ENCODE data around the gene MARCHF3. TPM values are rescaled to one million over a fixed set of nuclear protein-coding genes. Genes with fewer than 3 reads are reported as not detected.
"Not testable (repeated sequence)": the region's sequence is repeated elsewhere in the genome, so short reads cannot be mapped to it uniquely, and the experiment has no call there.

MARCHF3 gene
- total RNA-seq, 1 experiment from 2014 or later: 16.1 TPM

DNA sequence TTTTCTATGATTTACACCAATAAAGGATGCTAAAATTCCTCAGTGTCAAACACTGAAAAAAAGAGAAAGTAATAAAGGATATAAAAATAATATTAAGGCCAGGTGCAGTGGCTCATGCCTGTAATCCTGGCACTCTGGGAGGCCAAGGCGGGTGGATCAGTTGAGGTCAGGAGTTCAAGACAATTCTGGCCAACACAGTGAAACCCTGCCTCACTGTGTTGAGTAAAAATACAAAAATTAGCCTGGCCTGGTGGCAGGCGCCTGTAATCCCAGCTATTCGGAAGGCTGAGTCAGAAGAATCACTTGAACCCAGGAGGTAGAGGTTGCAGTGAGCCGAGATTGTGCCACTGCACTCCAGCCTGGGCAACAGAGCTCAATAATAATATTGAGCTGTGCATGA, 87.5 kb downstream of the MARCHF3 start:
- POLR2A ChIA-PET; ATAC-seq; H3K36me3 Mint-ChIP-seq; H3K4me3 Mint-ChIP-seq; H3K27ac Mint-ChIP-seq; CTCF ChIA-PET; DNase-seq (ENCODE audit: low spot score); H3K27me3 Mint-ChIP-seq (ENCODE audit: low read depth); H3K9me3 Mint-ChIP-seq: not testable (repeated sequence)
- peaks cover 33% of the 10 kb centered on the region for H3K4me1 Mint-ChIP-seq

DNA sequence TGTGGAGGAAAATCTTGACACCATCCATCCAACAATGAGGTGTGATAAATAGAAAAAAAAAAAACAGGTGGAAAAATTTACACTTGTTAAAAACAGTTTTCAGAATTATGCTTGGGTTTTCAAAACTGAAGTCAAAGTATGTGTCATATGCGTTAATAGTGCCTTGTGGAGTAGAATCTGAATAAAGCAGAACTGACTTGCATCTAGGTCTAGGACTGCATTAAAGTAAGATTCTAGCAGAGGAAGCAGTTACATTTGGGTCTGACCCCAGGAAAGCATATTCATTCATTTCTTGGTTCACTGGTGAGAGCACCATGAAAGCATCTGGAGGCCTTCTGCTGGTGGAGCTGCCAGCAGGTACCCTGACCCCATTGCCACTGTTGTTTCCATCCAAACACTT, 89.0 kb downstream of the MARCHF3 start:
- TF ChIP-seq CREB1 (CRISPR knock-in tag; IDR thresholded peaks at IDR 0.05): no peak
- TF ChIP-seq, protein P1, sequence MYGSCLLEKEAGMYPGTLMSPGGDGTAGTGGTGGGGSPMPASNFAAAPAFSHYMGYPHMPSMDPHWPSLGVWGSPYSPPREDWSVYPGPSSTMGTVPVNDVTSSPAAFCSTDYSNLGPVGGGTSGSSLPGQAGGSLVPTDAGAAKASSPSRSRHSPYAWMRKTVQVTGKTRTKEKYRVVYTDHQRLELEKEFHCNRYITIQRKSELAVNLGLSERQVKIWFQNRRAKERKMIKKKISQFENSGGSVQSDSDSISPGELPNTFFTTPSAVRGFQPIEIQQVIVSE (CRISPR knock-in tag; IDR thresholded peaks at IDR 0.05; ENCODE audit: borderline replicate concordance): no peak
- no peak for TF ChIP-seq ZNF317 (CRISPR knock-in tag; IDR thresholded peaks at IDR 0.05; ENCODE audit: borderline replicate concordance, low read depth)
- no peak for TF ChIP-seq SOX15 (CRISPR knock-in tag; IDR thresholded peaks at IDR 0.05)
- TF ChIP-seq, protein P2, sequence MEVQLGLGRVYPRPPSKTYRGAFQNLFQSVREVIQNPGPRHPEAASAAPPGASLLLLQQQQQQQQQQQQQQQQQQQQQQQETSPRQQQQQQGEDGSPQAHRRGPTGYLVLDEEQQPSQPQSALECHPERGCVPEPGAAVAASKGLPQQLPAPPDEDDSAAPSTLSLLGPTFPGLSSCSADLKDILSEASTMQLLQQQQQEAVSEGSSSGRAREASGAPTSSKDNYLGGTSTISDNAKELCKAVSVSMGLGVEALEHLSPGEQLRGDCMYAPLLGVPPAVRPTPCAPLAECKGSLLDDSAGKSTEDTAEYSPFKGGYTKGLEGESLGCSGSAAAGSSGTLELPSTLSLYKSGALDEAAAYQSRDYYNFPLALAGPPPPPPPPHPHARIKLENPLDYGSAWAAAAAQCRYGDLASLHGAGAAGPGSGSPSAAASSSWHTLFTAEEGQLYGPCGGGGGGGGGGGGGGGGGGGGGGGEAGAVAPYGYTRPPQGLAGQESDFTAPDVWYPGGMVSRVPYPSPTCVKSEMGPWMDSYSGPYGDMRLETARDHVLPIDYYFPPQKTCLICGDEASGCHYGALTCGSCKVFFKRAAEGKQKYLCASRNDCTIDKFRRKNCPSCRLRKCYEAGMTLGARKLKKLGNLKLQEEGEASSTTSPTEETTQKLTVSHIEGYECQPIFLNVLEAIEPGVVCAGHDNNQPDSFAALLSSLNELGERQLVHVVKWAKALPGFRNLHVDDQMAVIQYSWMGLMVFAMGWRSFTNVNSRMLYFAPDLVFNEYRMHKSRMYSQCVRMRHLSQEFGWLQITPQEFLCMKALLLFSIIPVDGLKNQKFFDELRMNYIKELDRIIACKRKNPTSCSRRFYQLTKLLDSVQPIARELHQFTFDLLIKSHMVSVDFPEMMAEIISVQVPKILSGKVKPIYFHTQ (CRISPR knock-in tag; IDR thresholded peaks at IDR 0.05): no peak
- no peak for TF ChIP-seq RELA (CRISPR knock-in tag; IDR thresholded peaks at IDR 0.05; ENCODE audit: borderline replicate concordance)
- no peak for TF ChIP-seq ZNF671 (CRISPR knock-in tag; IDR thresholded peaks at IDR 0.05)
- no peak for TF ChIP-seq FOXJ3 (CRISPR knock-in tag; IDR thresholded peaks at IDR 0.05; ENCODE audit: borderline replicate concordance)
- TF ChIP-seq, protein P3, sequence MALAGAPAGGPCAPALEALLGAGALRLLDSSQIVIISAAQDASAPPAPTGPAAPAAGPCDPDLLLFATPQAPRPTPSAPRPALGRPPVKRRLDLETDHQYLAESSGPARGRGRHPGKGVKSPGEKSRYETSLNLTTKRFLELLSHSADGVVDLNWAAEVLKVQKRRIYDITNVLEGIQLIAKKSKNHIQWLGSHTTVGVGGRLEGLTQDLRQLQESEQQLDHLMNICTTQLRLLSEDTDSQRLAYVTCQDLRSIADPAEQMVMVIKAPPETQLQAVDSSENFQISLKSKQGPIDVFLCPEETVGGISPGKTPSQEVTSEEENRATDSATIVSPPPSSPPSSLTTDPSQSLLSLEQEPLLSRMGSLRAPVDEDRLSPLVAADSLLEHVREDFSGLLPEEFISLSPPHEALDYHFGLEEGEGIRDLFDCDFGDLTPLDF (CRISPR knock-in tag; IDR thresholded peaks at IDR 0.05): no peak
- no peak for TF ChIP-seq ZNF396 (CRISPR knock-in tag; IDR thresholded peaks at IDR 0.05; ENCODE audit: borderline replicate concordance)
- TF ChIP-seq, protein P4, sequence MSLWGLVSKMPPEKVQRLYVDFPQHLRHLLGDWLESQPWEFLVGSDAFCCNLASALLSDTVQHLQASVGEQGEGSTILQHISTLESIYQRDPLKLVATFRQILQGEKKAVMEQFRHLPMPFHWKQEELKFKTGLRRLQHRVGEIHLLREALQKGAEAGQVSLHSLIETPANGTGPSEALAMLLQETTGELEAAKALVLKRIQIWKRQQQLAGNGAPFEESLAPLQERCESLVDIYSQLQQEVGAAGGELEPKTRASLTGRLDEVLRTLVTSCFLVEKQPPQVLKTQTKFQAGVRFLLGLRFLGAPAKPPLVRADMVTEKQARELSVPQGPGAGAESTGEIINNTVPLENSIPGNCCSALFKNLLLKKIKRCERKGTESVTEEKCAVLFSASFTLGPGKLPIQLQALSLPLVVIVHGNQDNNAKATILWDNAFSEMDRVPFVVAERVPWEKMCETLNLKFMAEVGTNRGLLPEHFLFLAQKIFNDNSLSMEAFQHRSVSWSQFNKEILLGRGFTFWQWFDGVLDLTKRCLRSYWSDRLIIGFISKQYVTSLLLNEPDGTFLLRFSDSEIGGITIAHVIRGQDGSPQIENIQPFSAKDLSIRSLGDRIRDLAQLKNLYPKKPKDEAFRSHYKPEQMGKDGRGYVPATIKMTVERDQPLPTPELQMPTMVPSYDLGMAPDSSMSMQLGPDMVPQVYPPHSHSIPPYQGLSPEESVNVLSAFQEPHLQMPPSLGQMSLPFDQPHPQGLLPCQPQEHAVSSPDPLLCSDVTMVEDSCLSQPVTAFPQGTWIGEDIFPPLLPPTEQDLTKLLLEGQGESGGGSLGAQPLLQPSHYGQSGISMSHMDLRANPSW (CRISPR knock-in tag; conservative IDR thresholded peaks at IDR 0.05; ENCODE audit: low read depth): no peak
- TF ChIP-seq, protein P5, sequence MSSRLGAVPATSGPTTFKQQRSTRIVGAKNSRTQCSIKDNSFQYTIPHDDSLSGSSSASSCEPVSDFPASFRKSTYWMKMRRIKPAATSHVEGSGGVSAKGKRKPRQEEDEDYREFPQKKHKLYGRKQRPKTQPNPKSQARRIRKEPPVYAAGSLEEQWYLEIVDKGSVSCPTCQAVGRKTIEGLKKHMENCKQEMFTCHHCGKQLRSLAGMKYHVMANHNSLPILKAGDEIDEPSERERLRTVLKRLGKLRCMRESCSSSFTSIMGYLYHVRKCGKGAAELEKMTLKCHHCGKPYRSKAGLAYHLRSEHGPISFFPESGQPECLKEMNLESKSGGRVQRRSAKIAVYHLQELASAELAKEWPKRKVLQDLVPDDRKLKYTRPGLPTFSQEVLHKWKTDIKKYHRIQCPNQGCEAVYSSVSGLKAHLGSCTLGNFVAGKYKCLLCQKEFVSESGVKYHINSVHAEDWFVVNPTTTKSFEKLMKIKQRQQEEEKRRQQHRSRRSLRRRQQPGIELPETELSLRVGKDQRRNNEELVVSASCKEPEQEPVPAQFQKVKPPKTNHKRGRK (CRISPR knock-in tag; IDR thresholded peaks at IDR 0.05; ENCODE audit: borderline replicate concordance): no peak
- no peak overlapping the region for H3K27ac Mint-ChIP-seq
- no peaks in the 10 kb centered on the region for H3K36me3 Mint-ChIP-seq
- ATAC-seq: no peak
- H3K27me3 Mint-ChIP-seq (ENCODE audit: low read depth): no peaks in the 10 kb centered on the region
- DNase-seq (ENCODE audit: low spot score): no peak
- H3K4me1 Mint-ChIP-seq: peaks cover 33% of the 10 kb centered on the region
- CTCF ChIA-PET: no interaction called here
- H3K9me3 Mint-ChIP-seq: no peaks in the 10 kb centered on the region
- H3K4me3 Mint-ChIP-seq: no peak overlapping the region
- POLR2A ChIA-PET: no interaction called here

DNA sequence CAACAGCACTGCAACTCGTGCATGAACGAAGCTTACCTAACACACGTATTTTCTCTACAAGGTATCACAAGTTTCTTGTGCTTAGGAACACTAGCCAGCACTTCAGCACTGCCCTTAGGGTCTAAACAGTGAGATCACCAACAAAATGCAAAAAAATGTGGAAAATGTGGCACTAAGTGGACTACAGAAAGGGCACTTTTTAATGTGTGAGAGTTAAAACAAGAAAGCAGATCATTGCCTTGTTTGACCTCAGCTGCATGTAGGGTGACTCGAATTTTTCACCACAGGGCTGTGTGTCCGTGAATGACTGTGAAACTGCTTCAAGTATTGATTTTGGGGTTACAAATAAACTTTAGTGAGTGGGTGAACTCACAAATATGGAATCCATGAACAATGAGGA, 90.5 kb downstream of the MARCHF3 start:
- CTCF ChIA-PET: no interaction called here
- ATAC-seq: no peak
- no peak for DNase-seq (ENCODE audit: low spot score)
- peaks cover 29% of the 10 kb centered on the region for H3K4me1 Mint-ChIP-seq
- no peaks in the 10 kb centered on the region for H3K36me3 Mint-ChIP-seq
- H3K27ac Mint-ChIP-seq: no peak overlapping the region
- POLR2A ChIA-PET: no interaction called here
- no peaks in the 10 kb centered on the region for H3K27me3 Mint-ChIP-seq (ENCODE audit: low read depth)
- no peak overlapping the region for H3K4me3 Mint-ChIP-seq
- H3K9me3 Mint-ChIP-seq: no peaks in the 10 kb centered on the region
- TF ChIP-seq ZNF121 (CRISPR knock-in tag; IDR thresholded peaks at IDR 0.05): no peak
- TF ChIP-seq CREM (CRISPR knock-in tag; IDR thresholded peaks at IDR 0.05): no peak
- no peak for TF ChIP-seq NR1H2 (CRISPR knock-in tag; IDR thresholded peaks at IDR 0.05)
- TF ChIP-seq, protein P6, sequence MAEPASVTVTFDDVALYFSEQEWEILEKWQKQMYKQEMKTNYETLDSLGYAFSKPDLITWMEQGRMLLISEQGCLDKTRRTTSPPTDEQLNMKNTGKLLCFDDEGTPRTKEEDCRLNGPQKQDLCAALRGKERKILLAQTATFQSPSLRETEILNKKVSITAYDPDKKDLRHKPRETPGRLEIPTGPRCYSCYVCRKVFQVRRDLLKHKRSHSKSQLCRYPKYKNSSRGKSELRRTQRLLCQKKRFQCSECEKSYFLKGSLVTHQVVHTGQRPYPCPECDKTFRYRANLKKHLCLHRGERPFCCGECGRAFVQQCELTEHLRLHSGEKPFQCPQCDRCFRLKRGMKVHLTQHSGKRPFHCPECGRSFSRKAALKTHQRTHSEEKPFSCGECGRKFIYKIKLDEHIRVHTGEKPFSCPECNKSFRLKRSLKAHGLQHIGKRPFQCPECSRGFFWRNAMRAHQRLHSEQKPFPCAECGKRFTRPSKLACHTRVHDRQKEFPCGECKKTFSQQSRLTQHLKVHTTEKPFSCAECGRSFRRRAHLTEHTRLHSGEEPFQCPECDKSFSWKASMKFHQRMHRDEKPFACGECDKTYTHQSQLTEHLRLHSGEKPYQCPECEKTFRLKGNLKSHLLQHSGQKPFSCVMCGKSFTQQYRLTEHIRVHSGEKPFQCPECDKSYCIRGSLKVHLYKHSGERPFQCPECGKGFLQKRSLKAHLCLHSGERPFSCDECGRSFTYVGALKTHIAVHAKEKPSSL (CRISPR knock-in tag; conservative IDR thresholded peaks at IDR 0.05): no peak
- TF ChIP-seq TEAD4 (CRISPR knock-in tag; IDR thresholded peaks at IDR 0.05): no peak
- TF ChIP-seq GABPB1 (CRISPR knock-in tag; IDR thresholded peaks at IDR 0.05): no peak
- TF ChIP-seq, protein P7, sequence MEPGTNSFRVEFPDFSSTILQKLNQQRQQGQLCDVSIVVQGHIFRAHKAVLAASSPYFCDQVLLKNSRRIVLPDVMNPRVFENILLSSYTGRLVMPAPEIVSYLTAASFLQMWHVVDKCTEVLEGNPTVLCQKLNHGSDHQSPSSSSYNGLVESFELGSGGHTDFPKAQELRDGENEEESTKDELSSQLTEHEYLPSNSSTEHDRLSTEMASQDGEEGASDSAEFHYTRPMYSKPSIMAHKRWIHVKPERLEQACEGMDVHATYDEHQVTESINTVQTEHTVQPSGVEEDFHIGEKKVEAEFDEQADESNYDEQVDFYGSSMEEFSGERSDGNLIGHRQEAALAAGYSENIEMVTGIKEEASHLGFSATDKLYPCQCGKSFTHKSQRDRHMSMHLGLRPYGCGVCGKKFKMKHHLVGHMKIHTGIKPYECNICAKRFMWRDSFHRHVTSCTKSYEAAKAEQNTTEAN (CRISPR knock-in tag; IDR thresholded peaks at IDR 0.05): no peak
- TF ChIP-seq ZNF219 (CRISPR knock-in tag; IDR thresholded peaks at IDR 0.05; ENCODE audit: borderline replicate concordance): no peak
- no peak for TF ChIP-seq JUN (CRISPR knock-in tag; IDR thresholded peaks at IDR 0.05)

Measured in WTC11 (cell line).